Erythroblast (primary cell): Measurements from ENCODE around the gene RFX3.
A peak's percentile ranks its signal among the peaks of the same experiment; 100 is the strongest.

Experiments used
- DNase-seq, 2 experiments: peaks; one replicate each; lab custom pipeline; 2025; lab: John Stamatoyannopoulos, UW
- GATA1 ChIP-seq: IDR thresholded peaks from 2 replicates; pipeline ENCODE4 v1.6.1; 2011; ENCODE audit warnings: low read depth, mild to moderate bottlenecking, control low read depth, low read length, moderate library complexity
- POLR2A ChIP-seq: IDR thresholded peaks from 2 replicates; pipeline ENCODE4 v1.6.1; 2011; ENCODE audit warnings: mild to moderate bottlenecking, low read length

RFX3 gene

DNA sequence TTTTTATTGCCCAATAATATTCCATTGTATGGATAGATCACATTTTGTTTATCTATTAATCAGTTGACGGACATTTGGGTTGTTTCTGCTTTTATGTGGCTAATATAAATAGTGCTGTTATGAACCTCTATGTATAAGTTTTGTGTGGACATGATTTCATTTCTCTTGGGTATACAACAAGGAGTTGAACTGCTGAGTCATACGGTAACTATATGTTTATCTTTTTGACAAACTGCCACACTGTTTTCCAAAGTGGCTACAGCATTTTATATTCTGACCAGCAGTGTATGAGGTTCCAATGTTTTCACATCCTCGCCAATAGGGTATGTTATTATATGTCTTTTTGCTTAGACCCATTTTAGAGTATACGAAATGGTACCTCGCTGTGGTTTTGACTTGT lies 264.3 kb downstream of the RFX3 start:
- no peak for TF ChIP-seq POLR2A
- TF ChIP-seq GATA1, result no peak
- DNase-seq, result peak; percentile 3 to 17

DNA sequence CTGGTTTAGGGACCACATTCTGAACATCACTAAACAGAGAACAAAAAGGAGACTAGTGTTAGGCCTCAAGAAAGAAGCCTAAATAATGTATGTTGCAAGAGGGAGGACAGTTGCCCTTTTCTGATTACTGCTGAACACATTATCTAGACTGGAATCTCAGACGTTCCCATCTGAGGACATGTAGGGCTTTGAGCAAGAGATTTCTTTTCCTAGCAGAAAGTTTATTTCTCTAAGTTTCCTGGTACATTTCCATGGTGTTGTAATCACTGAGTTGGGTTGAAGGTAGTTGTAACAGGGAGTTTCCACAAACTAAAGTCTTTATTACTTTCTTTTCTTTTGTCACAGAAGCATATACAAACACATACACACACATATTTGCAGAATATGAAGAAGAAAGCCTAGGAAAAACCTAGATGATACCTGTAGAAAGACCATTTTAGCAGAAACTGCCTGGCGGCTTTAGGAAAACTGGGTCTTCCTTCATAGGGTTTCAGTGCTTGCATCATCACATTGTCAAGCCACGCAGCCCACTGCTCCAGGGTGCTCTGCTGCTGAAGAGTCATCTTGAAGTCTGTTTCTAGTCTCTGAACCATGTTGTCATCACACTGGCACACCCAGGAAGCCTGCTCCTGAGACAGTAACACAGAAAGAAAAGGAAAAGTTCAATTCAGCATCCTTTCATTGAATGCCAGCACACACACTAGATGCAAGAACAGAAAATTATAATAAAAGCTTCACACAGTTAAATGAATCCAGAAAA lies 269.1 kb downstream of the RFX3 start:
- TF ChIP-seq GATA1 (no peak), POLR2A (no peak)

DNA sequence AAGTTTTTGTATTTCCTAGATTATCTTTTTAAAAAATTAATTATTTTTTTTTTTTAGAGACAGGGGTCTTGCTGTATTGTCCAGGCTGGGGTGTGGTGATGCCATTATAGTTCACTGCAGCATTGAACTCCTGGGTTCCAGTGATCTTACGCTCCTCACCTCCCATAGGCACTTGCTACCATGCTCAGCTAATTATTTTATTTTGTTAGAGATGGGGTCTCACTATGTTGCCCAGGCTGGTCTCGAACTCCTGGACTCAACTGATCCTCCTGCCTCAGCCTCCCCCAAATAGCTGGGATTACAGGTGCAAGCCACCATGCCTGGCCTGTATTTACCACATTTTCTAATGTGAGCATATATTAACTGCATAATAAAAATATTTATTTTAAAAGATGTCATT lies 274.5 kb downstream of the RFX3 start:
- DNase-seq, result no peak

More for the DNA sequence above, 269.1 kb downstream of the RFX3 start:
- no peak for DNase-seq

DNA sequence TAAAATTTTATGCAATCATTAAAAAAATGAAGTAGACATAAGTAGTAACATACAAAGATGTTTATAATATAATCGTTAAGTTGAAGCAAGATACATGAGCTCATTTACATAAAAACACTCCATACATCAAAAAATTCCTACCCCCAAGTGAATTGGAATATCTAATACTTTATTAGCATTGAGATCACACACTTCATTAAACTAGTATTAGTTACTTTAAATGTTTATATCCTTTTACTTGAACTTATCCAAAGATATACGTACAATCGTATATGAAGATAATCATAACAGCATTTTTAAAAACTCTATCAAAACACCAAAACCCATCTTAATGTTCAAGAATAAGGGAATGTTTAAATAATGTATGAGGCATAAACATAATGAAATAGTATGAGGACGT lies 275.1 kb downstream of the RFX3 start:
- TF ChIP-seq POLR2A (no peak), GATA1 (no peak)
- no peak for DNase-seq

More for the DNA sequence above, 274.5 kb downstream of the RFX3 start:
- TF ChIP-seq GATA1 (no peak), POLR2A (no peak)

DNA sequence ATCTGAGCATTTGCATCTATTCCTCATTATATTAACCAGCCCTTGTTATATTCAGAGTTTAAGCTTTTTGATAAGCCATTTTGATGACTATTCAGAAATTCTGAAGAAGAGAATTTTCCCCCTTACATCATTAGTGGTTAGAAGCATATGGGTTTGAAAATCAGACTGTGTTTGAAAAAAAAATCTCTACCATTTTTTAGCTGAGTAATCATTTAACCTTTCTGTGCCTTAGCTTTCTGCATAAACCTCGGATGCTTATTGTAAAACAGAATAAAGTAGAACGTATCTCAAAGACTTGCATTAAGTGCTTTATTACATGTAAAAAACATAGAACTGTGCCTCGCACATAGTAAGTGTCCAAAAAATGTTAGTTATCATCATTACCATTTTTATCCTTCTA lies 278.6 kb downstream of the RFX3 start:
- DNase-seq, result no peak
- no peak for TF ChIP-seq GATA1
- no peak for TF ChIP-seq POLR2A

DNA sequence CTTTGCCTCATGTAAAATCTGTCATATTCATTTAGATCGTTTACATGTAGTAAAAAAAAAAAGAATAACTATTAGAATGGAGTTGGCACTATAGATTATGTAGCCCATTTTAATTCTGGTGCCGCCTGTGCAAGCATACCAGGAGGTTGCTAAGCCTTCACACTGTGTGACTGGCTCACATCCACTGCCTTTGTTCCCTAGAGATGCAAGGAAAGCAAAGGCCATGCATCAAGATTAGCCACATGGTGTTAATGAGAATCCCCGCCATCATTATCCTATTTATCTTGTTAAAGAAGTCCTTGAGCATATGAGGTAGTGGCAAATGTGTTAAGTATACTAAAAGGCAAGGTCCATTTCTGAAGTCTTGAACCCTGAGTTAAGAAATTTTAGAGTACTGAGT lies 279.6 kb downstream of the RFX3 start:
- DNase-seq, result no peak
- no peak for TF ChIP-seq GATA1
- TF ChIP-seq POLR2A, result no peak

DNA sequence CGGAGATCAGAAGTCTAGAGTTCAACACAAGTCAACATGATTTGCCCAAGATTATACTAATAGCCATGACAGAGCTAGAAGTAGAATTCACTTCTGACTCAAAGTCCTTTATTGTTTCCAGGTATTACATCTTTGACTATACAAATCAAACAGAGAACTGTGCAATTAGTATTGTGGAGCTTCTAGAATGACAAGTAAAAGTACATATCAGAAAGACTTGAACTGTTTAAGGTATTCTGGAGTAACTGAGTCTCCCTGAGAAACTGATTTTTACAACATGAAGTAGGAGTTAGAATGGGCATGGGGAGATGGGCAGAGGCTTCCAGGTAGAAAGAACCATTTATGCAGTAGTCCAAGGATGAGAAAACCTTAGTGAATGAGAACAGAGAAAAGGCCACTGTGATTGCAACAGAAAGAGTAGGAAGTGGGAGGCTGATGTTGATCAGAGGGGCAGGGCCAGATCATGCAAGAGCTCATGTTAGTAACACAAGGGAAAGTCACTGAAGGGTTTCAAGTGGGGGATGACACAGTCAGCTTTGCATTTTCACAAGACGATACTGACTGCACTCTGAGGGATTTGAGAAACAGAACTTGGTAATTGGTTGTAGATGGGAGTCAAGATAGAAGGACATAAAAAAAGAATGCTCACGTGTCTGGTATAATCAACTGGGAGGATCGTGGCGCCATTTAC lies 280.7 kb downstream of the RFX3 start:
- no peak for DNase-seq
- TF ChIP-seq POLR2A, result no peak
- TF ChIP-seq GATA1, result no peak

DNA sequence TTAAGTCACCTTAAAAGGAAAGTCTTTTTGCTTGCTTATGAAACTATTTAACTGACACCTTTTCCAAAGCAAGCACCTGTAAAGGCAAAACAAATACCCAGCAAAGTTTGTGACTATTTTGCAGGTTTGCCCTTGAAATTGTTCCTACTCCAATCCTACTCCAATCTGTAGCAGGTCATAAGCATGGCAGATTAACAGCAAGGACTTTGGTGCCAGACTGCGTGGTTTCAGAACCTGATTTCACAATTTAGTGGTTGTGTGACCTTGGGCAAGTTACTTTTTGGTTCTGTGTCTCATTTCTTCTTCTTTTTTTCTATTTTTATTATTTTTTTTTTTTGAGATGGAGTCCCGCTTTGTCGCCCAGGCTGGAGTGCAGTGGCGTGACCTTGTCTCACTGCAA lies 282.1 kb downstream of the RFX3 start:
- TF ChIP-seq POLR2A (no peak), GATA1 (no peak)
- DNase-seq, result no peak

DNA sequence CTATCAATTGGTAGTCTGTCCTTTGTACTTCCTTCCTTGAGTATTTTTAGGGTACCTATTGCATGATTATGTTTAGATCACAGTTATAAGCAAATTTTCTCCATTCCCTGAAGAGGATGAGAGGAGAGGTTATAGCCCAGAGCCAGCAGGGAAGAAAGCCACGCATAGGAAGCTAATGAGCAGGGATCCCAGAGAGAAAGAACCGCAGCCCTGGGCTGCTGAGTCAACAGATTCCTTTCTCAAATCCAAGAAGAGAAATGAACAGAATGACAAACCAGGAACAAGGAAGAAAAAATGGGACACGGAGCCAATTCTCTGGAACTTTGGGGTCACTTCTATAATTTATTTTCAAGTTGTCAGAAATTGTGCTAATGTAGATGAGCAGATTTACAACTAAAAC lies 284.5 kb downstream of the RFX3 start:
- DNase-seq, result no peak
- TF ChIP-seq GATA1 (no peak), POLR2A (no peak)

DNA sequence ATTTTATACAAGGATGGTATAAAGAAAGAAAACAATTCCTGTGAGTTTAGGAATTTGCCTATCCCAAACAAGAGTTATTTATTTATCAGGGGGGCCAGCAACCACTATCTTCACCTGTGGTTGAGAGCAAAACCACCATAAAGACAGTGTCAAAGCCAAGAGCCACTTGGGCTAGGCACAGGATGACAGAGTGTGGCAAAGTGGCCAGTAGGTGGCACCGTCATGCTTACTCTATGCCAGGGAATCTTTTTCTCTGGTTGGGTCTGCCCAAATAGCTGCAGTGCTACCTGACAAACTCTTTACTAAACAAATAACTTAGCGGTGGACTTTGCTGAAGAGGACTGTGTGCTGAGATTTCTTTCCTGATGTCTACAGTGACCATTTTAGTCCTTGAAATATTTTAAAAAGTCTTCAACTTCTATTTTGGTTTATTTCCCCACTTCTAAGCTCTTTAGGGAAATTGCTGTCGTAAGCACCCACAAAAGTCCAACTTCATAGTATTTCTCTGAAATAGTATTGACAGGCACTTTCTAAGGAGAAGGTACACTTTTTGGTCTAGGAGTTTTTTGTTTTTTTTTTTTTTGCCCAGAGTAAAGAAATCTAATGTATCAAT lies 285.0 kb downstream of the RFX3 start:
- no peak for TF ChIP-seq GATA1
- no peak for TF ChIP-seq POLR2A
- peak; percentile 53 to 70 for DNase-seq

DNA sequence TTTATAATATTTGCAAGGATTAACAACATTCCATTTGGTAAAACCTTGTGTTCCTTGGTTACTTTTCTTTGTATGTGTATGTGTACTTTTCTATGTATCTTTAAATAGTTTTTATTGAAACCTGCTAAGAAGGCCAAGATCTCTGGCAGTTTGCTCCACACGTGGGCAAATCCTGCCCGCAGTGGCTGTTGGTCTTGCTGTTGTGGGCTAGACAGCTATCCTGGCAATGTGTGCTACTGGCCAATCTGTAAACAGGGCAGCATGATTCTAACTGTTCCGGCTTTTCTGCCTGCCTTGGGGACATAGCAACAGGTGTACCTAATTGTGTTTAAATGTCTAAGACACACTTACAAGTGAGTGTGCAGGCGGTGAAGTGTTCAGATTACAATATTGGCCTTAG lies 286.6 kb downstream of the RFX3 start:
- no peak for DNase-seq
- TF ChIP-seq POLR2A (no peak), GATA1 (no peak)

DNA sequence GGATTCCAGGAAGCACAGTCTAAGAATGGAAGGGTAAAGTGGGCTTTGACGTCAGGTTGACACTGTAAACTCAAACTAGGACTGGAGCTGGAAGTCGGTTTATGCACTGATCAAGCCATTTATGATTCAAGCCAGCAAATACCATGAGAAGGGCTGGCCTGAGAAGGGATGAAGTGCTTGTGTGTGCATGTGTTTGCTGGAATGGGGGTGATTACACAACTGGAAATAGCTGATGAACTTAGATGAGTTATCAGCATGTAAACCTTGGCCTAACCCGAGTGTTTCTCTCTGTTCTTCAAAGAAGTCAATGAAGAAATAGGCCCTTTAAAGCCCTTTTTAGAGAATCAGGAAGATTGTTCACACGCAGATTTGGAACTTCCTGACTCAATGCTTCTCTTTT lies 287.6 kb downstream of the RFX3 start:
- TF ChIP-seq POLR2A (no peak), GATA1 (no peak)
- DNase-seq, result no peak

DNA sequence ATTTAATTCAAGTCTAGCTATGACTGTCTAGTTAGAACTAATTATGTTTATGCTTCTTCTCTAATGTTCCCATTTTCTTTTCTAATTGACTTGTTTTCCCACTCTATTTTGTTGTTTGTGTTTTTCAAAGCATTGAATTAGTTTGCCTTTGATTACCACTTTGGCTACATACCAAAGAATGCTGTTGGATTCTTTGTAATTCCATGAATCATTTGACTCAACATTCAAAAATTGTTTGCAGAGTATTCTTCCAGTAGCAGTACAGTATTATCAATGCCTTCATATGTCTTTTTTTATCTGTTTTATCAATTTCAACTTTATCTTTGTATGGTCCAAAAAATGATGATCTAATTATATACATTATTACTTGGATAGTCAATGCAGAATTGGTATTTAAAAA lies 288.7 kb downstream of the RFX3 start:
- TF ChIP-seq POLR2A (no peak), GATA1 (no peak)
- no peak for DNase-seq

DNA sequence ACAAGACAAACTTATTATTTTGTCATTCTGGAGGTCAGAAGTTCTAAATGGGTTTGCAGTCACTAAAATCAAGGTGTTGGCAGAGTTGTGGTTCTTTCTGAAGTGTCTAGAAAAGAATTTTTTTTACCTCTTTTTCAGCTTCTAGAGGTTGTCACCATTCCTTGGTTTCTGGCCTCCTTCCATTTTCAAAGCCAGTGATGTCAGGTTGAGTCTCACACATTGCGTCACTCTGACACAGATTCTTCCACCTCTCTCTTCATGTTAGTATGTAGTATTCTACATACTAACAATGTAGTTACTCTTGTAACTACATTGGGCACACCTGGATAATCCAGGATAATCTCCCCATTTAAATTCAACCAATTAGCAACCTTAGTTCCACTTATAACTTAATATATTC lies 290.3 kb downstream of the RFX3 start:
- TF ChIP-seq POLR2A (no peak), GATA1 (no peak)
- DNase-seq, result no peak
